Parathyroid adenoma (tissue), 2 donors: Measurements from ENCODE around the gene CCDC28A.
"Not testable (repeated sequence)": the region's sequence is repeated elsewhere in the genome, so short reads cannot be mapped to it uniquely, and the experiment has no call there.

Experiments used
- H2AFZ ChIP-seq: fragments of 300-600 bp; sonication (generic); one replicate; pipeline ENCODE4 v1.7.0; 2017; ENCODE audit warnings: antibody characterized with exemption, mild to moderate bottlenecking
- H3K27ac ChIP-seq: fragments of 300-600 bp; sonication (generic); one replicate; pipeline ENCODE4 v1.7.0; 2017
- H3K27me3 ChIP-seq: fragments of 300-600 bp; sonication (generic); one replicate; pipeline ENCODE4 v1.7.0; 2017; ENCODE audit warnings: low read length; ENCODE audit not compliant: control insufficient read depth, insufficient read depth
- H3K36me3 ChIP-seq: fragments of 300-600 bp; sonication (generic); one replicate; pipeline ENCODE4 v1.7.0; 2017; ENCODE audit warnings: low read length; ENCODE audit not compliant: control insufficient read depth, insufficient read depth
- H3K4me1 ChIP-seq: fragments of 300-600 bp; sonication (generic); one replicate; pipeline ENCODE4 v1.7.0; 2017; ENCODE audit warnings: control low read depth
- H3K4me2 ChIP-seq: fragments of 300-600 bp; sonication (generic); one replicate; pipeline ENCODE4 v1.7.0; 2017; ENCODE audit warnings: low read length
- H3K4me3 ChIP-seq: fragments of 300-600 bp; sonication (generic); one replicate; pipeline ENCODE4 v1.7.0; 2017; ENCODE audit warnings: low read depth, low read length
- H3K79me2 ChIP-seq: fragments of 300-600 bp; sonication (generic); one replicate; pipeline ENCODE4 v1.7.0; 2017; ENCODE audit warnings: control low read depth
- H3K9ac ChIP-seq: fragments of 300-600 bp; sonication (generic); one replicate; pipeline ENCODE4 v1.7.0; 2017; ENCODE audit warnings: mild to moderate bottlenecking
- H3K9me3 ChIP-seq: fragments of 300-600 bp; sonication (generic); one replicate; pipeline ENCODE4 v1.7.0; 2017; ENCODE audit warnings: low read length; ENCODE audit not compliant: control insufficient read depth
- TF ChIP-seq, protein P1 (sequence below): fragments of 300-600 bp; sonication (generic); IDR thresholded peaks from one replicate; pipeline ENCODE4 v1.7.0; 2017; ENCODE audit warnings: antibody characterized with exemption, mild to moderate bottlenecking
- donor health status: primary hyperparathyroidism.

Gene CCDC28A

DNA sequence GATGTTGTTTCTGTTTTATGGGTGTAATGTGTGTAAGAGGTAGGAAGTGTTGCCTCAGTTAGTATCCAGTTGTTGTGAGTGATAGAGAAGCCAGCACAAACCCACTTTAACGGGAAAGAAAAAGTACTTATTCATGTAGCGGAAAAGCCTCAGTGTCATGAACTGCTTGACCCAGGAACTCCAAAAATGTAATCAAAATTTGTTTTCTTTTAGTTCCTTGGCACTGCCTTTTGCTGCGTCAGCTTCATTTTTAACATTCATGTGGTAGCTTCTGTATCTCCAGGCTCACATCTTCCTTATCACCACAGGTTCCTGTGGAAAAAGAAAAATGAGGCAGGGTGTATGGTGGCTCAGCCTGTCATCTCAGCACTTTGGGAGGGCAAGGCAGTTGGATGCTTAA, 46.4 kb upstream of the CCDC28A start:
- Histone ChIP-seq H3K4me3 (no peak overlapping the region), H3K36me3 (no peaks in the 10 kb centered on the region), H3K4me2 (no peak overlapping the region), H3K4me1 (peaks cover 3% of the 10 kb centered on the region), H3K9me3 (no peaks in the 10 kb centered on the region), H3K79me2 (no peaks in the 10 kb centered on the region), H2AFZ (no peak overlapping the region), H3K27ac (no peak overlapping the region), H3K9ac (no peak overlapping the region), H3K27me3 (no peaks in the 10 kb centered on the region)
- TF ChIP-seq, protein P1, sequence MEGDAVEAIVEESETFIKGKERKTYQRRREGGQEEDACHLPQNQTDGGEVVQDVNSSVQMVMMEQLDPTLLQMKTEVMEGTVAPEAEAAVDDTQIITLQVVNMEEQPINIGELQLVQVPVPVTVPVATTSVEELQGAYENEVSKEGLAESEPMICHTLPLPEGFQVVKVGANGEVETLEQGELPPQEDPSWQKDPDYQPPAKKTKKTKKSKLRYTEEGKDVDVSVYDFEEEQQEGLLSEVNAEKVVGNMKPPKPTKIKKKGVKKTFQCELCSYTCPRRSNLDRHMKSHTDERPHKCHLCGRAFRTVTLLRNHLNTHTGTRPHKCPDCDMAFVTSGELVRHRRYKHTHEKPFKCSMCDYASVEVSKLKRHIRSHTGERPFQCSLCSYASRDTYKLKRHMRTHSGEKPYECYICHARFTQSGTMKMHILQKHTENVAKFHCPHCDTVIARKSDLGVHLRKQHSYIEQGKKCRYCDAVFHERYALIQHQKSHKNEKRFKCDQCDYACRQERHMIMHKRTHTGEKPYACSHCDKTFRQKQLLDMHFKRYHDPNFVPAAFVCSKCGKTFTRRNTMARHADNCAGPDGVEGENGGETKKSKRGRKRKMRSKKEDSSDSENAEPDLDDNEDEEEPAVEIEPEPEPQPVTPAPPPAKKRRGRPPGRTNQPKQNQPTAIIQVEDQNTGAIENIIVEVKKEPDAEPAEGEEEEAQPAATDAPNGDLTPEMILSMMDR, result no peak

DNA sequence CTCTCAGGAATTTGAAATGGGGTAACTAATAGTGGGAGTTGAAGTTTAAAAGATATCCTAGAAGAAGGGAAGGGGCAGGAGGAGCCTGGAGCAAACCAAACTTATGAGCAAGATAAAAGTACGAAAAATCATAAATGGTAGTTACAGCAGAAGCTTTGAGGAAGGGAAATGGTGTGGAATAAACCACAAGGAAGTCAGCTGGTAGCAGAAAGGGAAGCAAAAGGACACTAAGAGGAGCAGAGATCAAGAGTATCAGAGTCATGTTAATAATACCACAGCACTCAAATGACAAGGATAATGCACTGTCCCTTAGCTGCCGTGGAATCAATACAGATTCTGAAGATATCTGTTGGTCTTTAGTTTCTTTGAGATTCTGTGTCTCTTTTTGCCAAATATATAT, 44.9 kb upstream of the CCDC28A start:
- Histone ChIP-seq H3K36me3 (no peaks in the 10 kb centered on the region), H3K9ac (no peak overlapping the region), H3K27ac (no peak overlapping the region), H3K27me3 (no peaks in the 10 kb centered on the region), H3K79me2 (no peaks in the 10 kb centered on the region), H3K9me3 (no peaks in the 10 kb centered on the region), H3K4me2 (no peak overlapping the region), H3K4me1 (peaks cover 3% of the 10 kb centered on the region), H3K4me3 (no peak overlapping the region), H2AFZ (no peak overlapping the region)
- TF ChIP-seq, protein P1, result no peak

DNA sequence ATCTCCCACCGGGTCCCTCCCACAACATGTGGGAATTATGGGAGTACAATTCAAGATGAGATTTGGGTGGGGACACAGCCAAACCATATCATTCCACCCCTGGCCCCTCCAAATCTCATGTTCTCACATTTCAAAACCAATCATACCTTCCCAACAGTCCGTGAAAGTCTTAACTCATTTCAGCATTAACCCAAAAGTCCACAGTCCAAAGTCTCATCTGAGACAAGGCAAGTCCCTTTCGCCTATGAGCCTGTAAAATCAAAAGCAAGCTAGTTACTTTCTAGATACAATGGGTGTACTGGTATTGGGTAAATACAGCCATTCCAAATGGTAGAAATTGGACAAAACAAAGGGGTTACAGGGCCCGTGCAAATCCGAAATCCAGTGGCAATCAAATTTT, 43.5 kb upstream of the CCDC28A start:
- H2AFZ ChIP-seq, H3K9me3 ChIP-seq, H3K9ac ChIP-seq, H3K36me3 ChIP-seq, H3K79me2 ChIP-seq, H3K4me2 ChIP-seq, H3K27ac ChIP-seq, H3K4me3 ChIP-seq, H3K27me3 ChIP-seq, H3K4me1 ChIP-seq: not testable (repeated sequence)

DNA sequence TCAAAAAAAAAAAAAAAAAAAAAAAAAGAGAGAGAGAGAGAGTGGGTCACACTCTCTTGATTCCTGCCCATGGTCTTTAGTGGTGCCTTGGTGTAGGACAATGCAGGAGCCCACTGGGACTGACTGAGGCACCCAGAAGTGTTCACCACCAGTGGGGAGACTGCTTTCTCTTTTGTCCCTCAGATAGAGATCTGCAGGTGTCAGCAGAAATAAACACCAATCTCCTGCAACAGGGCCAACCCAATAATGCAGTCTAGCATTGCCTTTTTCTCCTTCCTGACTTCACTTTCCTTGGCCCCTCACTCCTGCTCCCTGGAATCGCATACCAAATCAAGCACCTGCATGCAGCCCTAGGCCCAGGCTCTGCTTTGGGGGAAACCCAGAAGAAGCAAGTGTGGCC, 39.0 kb upstream of the CCDC28A start:
- H3K4me3 ChIP-seq, result no peak overlapping the region
- H3K9ac ChIP-seq, result no peak overlapping the region
- no peak overlapping the region for H2AFZ ChIP-seq
- H3K27me3 ChIP-seq, result no peaks in the 10 kb centered on the region
- TF ChIP-seq, protein P1, result no peak
- no peaks in the 10 kb centered on the region for H3K36me3 ChIP-seq
- no peaks in the 10 kb centered on the region for H3K79me2 ChIP-seq
- H3K4me2 ChIP-seq, result no peak overlapping the region
- no peaks in the 10 kb centered on the region for H3K9me3 ChIP-seq
- no peak overlapping the region for H3K27ac ChIP-seq
- no peaks in the 10 kb centered on the region for H3K4me1 ChIP-seq

DNA sequence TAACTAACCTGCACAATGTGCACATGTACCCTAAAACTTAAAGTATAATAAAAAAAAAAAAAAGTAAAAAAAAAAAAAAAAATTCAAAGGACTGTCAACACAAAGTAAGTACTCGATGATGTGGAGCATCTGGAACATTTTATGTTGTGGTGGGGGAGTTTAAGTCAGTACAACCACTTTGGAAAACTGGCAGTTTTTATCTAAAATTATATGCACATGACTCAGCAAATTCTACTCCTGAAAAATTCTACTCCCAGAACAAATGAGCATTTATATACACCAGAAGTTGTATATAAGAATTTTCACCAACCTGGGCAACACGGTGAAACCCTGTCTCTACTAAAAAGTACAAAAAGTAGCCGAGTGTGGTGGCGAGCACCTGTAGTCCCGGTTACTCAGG, 36.9 kb upstream of the CCDC28A start:
- H2AFZ ChIP-seq, result no peak overlapping the region
- no peak overlapping the region for H3K4me2 ChIP-seq
- no peaks in the 10 kb centered on the region for H3K27me3 ChIP-seq
- TF ChIP-seq, protein P1, result no peak
- no peak overlapping the region for H3K4me3 ChIP-seq
- no peaks in the 10 kb centered on the region for H3K9me3 ChIP-seq
- H3K27ac ChIP-seq, result no peak overlapping the region
- no peaks in the 10 kb centered on the region for H3K36me3 ChIP-seq
- H3K4me1 ChIP-seq, result no peaks in the 10 kb centered on the region
- H3K9ac ChIP-seq, result no peak overlapping the region
- H3K79me2 ChIP-seq, result no peaks in the 10 kb centered on the region
